ENCODE results near the gene ETV3L. TPM values are rescaled to one million over a fixed set of nuclear protein-coding genes. Genes with fewer than 3 reads are reported as not detected.

ETV3L gene
- total RNA-seq, 1 experiment from 2014 or later, result 0.13 TPM

GRCh38 chr1:157145076-157145475 lies 45.5 kb upstream of the ETV3L start:
- Mint-ChIP-seq H3K4me1 (peaks cover 26% of the 10 kb centered on the region), H3K36me3 (no peaks in the 10 kb centered on the region), H3K9me3 (no peaks in the 10 kb centered on the region), H3K27ac (no peak overlapping the region), H3K27me3 (ENCODE audit: low read depth) (peaks cover 9% of the 10 kb centered on the region), H3K4me3 (no peak overlapping the region)
- ATAC-seq (no peak), DNase-seq (ENCODE audit: low spot score) (no peak)
- no peak for TF ChIP-seq EMX1 (CRISPR knock-in tag; IDR thresholded peaks at IDR 0.05)
- no peak for TF ChIP-seq ZNF396 (CRISPR knock-in tag; IDR thresholded peaks at IDR 0.05; ENCODE audit: borderline replicate concordance)
- no peak for TF ChIP-seq MXD4 (CRISPR knock-in tag; IDR thresholded peaks at IDR 0.05; ENCODE audit: borderline replicate concordance)
- no peak for TF ChIP-seq ATF3 (CRISPR knock-in tag; conservative IDR thresholded peaks at IDR 0.05)
- ChIA-PET POLR2A (no interaction called here), CTCF (no interaction called here)

GRCh38 chr1:157144509-157144908 lies 44.9 kb upstream of the ETV3L start:
- ChIA-PET CTCF (interaction anchor here (0.7 kb wide), 1 partner anchor 12 kb away, joined by 3 read pairs; no protein-coding TSS in a partner anchor), POLR2A (no interaction called here)
- DNase-seq (ENCODE audit: low spot score), result no peak
- H3K9me3 Mint-ChIP-seq, result no peaks in the 10 kb centered on the region
- no peak overlapping the region for H3K4me3 Mint-ChIP-seq
- no peaks in the 10 kb centered on the region for H3K36me3 Mint-ChIP-seq
- TF ChIP-seq MYBL2 (CRISPR knock-in tag; IDR thresholded peaks at IDR 0.05) (no peak), GRHL2 (CRISPR knock-in tag; IDR thresholded peaks at IDR 0.05; ENCODE audit: insufficient replicate concordance, severe bottlenecking) (no peak), CREB1 (CRISPR knock-in tag; IDR thresholded peaks at IDR 0.05) (no peak), ZNF263 (CRISPR knock-in tag; IDR thresholded peaks at IDR 0.05; ENCODE audit: low read depth) (no peak), ZNF425 (CRISPR knock-in tag; conservative IDR thresholded peaks at IDR 0.05) (no peak), SOX15 (CRISPR knock-in tag; IDR thresholded peaks at IDR 0.05) (no peak), TEAD4 (CRISPR knock-in tag; IDR thresholded peaks at IDR 0.05) (no peak), ZNF671 (CRISPR knock-in tag; IDR thresholded peaks at IDR 0.05) (no peak), ZNF281 (CRISPR knock-in tag; IDR thresholded peaks at IDR 0.05) (no peak), STAT6 (CRISPR knock-in tag; conservative IDR thresholded peaks at IDR 0.05; ENCODE audit: low read depth) (no peak), ATF1 (CRISPR knock-in tag; IDR thresholded peaks at IDR 0.05) (no peak), CBFB (CRISPR knock-in tag; IDR thresholded peaks at IDR 0.05; ENCODE audit: low read depth) (no peak), KAT7 (CRISPR knock-in tag; IDR thresholded peaks at IDR 0.05; ENCODE audit: borderline replicate concordance) (no peak), ZMAT4 (CRISPR knock-in tag; IDR thresholded peaks at IDR 0.05) (no peak), ERG (CRISPR knock-in tag; IDR thresholded peaks at IDR 0.05) (no peak), ZBTB21 (CRISPR knock-in tag; IDR thresholded peaks at IDR 0.05; ENCODE audit: borderline replicate concordance) (no peak), FOXJ3 (CRISPR knock-in tag; IDR thresholded peaks at IDR 0.05; ENCODE audit: borderline replicate concordance) (no peak), ZNF512 (CRISPR knock-in tag; IDR thresholded peaks at IDR 0.05; ENCODE audit: borderline replicate concordance) (no peak), PREB (CRISPR knock-in tag; IDR thresholded peaks at IDR 0.05; ENCODE audit: borderline replicate concordance) (no peak)
- H3K4me1 Mint-ChIP-seq, result peaks cover 32% of the 10 kb centered on the region
- peaks cover 9% of the 10 kb centered on the region for H3K27me3 Mint-ChIP-seq (ENCODE audit: low read depth)
- no peak overlapping the region for H3K27ac Mint-ChIP-seq
- no peak for ATAC-seq
